Measurements from ENCODE around the gene SPATA7. TPM values are rescaled to one million over a fixed set of nuclear protein-coding genes. Genes with fewer than 3 reads are reported as not detected.

The SPATA7 gene
- total and polyA plus RNA-seq, 10 of the 15 experiments (the other 5 are each of a cell fraction or from before 2014, with no cell fraction given) = 0.39 to 3.0 (median 2.2) TPM

- SMC1A ChIA-PET (ENCODE audit: uncharacterized antibody, unreplicated experiment) = no interaction called here
Measured at GRCh38 chr14:88359500-88359899, 26.0 kb upstream of the SPATA7 start.

GRCh38 chr14:88363644-88364043 lies 21.8 kb upstream of the SPATA7 start:
- SMC1A ChIA-PET (ENCODE audit: uncharacterized antibody, unreplicated experiment) = interaction anchor here (1.2 kb wide), 1 partner anchor 504 kb away, joined by 3 read pairs; no protein-coding TSS in a partner anchor
- intact Hi-C loops (cut with micrococcal nuclease; ENCODE audit: unreplicated experiment) = no loop called here

More at GRCh38 chr14:88359500-88359899, 26.0 kb upstream of the SPATA7 start:
- intact Hi-C loops (cut with micrococcal nuclease; ENCODE audit: unreplicated experiment) = no loop called here
- Histone ChIP-seq H3K79me2 (ENCODE audit: control insufficient read depth, insufficient read depth, low read length) (no peaks in the 10 kb centered on the region), H3K36me3 (ENCODE audit: control insufficient read depth in 2 of 2, insufficient read depth in 2 of 2, low read length in 1 of 2) (no peaks in the 10 kb centered on the region), H4K20me1 (ENCODE audit: control insufficient read depth, insufficient read depth) (no peaks in the 10 kb centered on the region), H2AFZ (ENCODE audit: control insufficient read depth, low read depth, low read length) (no peak overlapping the region), H3K4me3 (no peak overlapping the region), H3K27ac (ENCODE audit: control insufficient read depth, insufficient read depth) (no peak overlapping the region), H3K4me2 (ENCODE audit: control insufficient read depth, insufficient read depth) (no peak overlapping the region), H3K9ac (ENCODE audit: control insufficient read depth, insufficient read depth, low read length) (no peak overlapping the region), H3K4me1 (ENCODE audit: control insufficient read depth, insufficient read depth, low read length) (no peaks in the 10 kb centered on the region), H3K27me3 (replicated peaks in 1 of 2; ENCODE audit: control insufficient read depth in 2 of 2, insufficient read depth in 2 of 2, low read length in 1 of 2) (no peaks in the 10 kb centered on the region), H3K9me3 (replicated peaks; ENCODE audit: control insufficient read depth, insufficient read depth, low read length) (no peaks in the 10 kb centered on the region; the same call in 2 of the 3 replicates)
- 0% methylated on average over 2 of the region's 2 CpGs for WGBS (ENCODE audit: insufficient coverage, insufficient replicate concordance, low lambda C conversion rate, missing lambda C conversion rate)
- no peak for TF ChIP-seq CBX3 (IDR thresholded peaks at IDR 0.05; ENCODE audit: borderline replicate concordance, low read depth)
- no peak for TF ChIP-seq NFYA (IDR thresholded peaks at IDR 0.05; ENCODE audit: borderline replicate concordance, low read depth, low read length)
- in situ Hi-C loops (cut with MboI) = no loop called here
- RAD21 ChIA-PET (ENCODE audit: unreplicated experiment) = no interaction called here
- CTCF ChIA-PET = no interaction called here
- no peak for FAIRE-seq
- no TSS peak for BruUV-seq (replicated peaks)
- POLR2A ChIA-PET = no interaction called here
- ATAC-seq = no peak
- no peak for DNase-seq (ENCODE audit: low read depth, low spot score)

More at GRCh38 chr14:88363644-88364043, 21.8 kb upstream of the SPATA7 start:
- H3K9ac ChIP-seq (ENCODE audit: control insufficient read depth, insufficient read depth, low read length) = no peak overlapping the region
- in situ Hi-C loops (cut with MboI) = no loop called here
- TF ChIP-seq TCF7 (IDR thresholded peaks at IDR 0.05; ENCODE audit: borderline replicate concordance) (no peak), CTCF (IDR thresholded peaks at IDR 0.05 in 2 of 3, conservative IDR thresholded peaks at IDR 0.05 in 1 of 3; ENCODE audit: control insufficient read depth in 2 of 3, extremely low read depth in 1 of 3, insufficient read depth in 1 of 3, low read depth in 3 of 3, low read length in 3 of 3) (no peak)
- ChIA-PET CTCF (no interaction called here), RAD21 (ENCODE audit: unreplicated experiment) (no interaction called here), POLR2A (no interaction called here)
- H3K4me3 ChIP-seq = no peak overlapping the region
- no peak for FAIRE-seq
- no peaks in the 10 kb centered on the region for H3K27me3 ChIP-seq (replicated peaks in 1 of 2; ENCODE audit: control insufficient read depth in 2 of 2, insufficient read depth in 2 of 2, low read length in 1 of 2)
- H3K36me3 ChIP-seq (ENCODE audit: control insufficient read depth in 2 of 2, insufficient read depth in 2 of 2, low read length in 1 of 2) = no peaks in the 10 kb centered on the region
- no peaks in the 10 kb centered on the region for H3K79me2 ChIP-seq (ENCODE audit: control insufficient read depth, insufficient read depth, low read length)
- H2AFZ ChIP-seq (ENCODE audit: control insufficient read depth, low read depth, low read length) = no peak overlapping the region
- H3K4me2 ChIP-seq (ENCODE audit: control insufficient read depth, insufficient read depth) = no peak overlapping the region
- H3K4me1 ChIP-seq (ENCODE audit: control insufficient read depth, insufficient read depth, low read length) = no peaks in the 10 kb centered on the region
- no peak for ATAC-seq
- BruUV-seq (replicated peaks) = no TSS peak
- H4K20me1 ChIP-seq (ENCODE audit: control insufficient read depth, insufficient read depth) = no peaks in the 10 kb centered on the region
- H3K9me3 ChIP-seq (replicated peaks; ENCODE audit: control insufficient read depth, insufficient read depth, low read length) = no peaks in the 10 kb centered on the region
- H3K27ac ChIP-seq (ENCODE audit: control insufficient read depth, insufficient read depth) = no peak overlapping the region
- DNase-seq (ENCODE audit: low read depth, low spot score) = no peak
- WGBS (ENCODE audit: insufficient coverage, insufficient replicate concordance, low lambda C conversion rate, missing lambda C conversion rate) = 60% methylated on average over 4 of the region's 4 CpGs

All from GM12878 (cell line).